Measurements from ENCODE around the gene CA5A.
A peak's percentile ranks its signal among the peaks of the same experiment; 100 is the strongest.
"Not testable (repeated sequence)": the region's sequence is repeated elsewhere in the genome, so short reads cannot be mapped to it uniquely, and the experiment has no call there.

The CA5A gene

GRCh38 chr16:87870418-87871291 lies 65.7 kb downstream of the CA5A start:
- not testable (repeated sequence) for DNase-seq (ENCODE audit: low read depth in 2 of 2, low spot score in 1 of 2)

DNA sequence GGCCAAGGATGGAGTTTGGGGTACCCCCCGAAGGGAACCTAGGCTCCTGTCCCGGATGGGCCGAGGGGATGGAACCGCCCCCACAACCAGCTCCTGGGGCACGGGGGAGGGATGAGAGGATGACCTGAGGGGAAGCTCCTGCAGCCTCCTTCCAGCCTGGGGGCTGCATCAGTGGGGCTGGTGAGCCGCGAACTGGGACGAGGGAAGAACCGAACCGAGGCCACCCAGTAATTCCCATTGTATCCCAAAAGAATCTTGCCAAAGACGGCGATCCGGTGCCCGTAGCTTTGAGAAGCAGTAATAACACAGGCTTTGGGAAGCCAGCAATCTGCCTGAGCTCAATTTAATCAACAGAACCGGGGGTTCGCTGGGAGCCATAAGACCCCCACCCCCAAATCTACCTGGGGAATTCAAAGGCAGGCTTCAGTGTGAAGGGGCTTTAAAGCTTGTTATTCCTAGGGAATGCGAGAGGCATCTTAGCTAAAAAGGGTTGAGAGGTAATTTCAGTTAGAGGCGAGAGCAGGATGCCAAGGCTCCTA lies 66.4 kb downstream of the CA5A start:
- not testable (repeated sequence) for DNase-seq (ENCODE audit: low read depth in 2 of 2, low spot score in 1 of 2)

GRCh38 chr16:87869061-87869878 lies 67.1 kb downstream of the CA5A start, which contains the start of gene SLC7A5:
TSS of gene SLC7A5 (minus strand) at chr16:87869507. CDS start at chr16:87869422, 85 bp downstream.
- DNase-seq (ENCODE audit: low read depth in 2 of 2, low spot score in 1 of 2): peak; percentile 77 to 82

DNA sequence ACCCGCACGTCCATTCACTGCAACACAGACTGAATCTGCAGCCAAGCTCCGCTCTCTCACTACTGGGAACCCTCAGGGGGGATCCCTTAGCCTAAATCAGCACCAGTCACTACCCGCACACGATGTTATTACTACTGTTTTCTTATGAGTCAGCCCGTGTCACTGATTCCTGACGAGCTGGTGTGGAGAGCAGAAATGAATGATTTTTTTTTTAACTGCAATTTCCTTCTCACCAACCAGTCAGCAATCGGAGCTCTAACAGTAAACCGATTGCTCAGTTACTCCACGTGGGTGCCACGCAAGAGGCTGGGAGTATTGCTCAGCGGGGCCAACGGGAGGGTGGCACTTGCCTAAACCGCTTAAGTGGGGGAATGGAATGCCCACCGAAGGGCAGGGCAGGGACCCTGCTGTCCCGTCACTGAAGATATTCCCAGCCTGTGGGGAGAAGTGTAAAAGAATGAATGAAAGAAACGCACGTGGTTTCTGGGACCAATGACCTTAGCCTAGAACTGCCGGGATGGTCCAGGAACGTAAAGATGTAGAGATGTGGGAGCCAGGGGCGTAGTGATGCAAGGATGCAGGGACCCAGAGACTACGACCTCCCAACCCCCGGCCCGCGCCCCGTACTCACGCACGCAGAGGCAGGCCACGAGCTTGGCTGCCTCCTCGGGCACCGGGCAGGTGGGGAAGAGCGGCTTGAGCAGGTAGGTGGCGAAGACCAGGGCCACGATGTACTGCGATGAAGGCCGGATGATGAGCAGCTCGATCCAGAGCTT lies 67.9 kb downstream of the CA5A start:
- peak; percentile 49 to 55 for DNase-seq (ENCODE audit: low read depth in 2 of 2, low spot score in 1 of 2)

GRCh38 chr16:87865902-87866555 lies 70.3 kb downstream of the CA5A start:
- not testable (repeated sequence) for DNase-seq (ENCODE audit: low read depth in 2 of 2, low spot score in 1 of 2)

DNA sequence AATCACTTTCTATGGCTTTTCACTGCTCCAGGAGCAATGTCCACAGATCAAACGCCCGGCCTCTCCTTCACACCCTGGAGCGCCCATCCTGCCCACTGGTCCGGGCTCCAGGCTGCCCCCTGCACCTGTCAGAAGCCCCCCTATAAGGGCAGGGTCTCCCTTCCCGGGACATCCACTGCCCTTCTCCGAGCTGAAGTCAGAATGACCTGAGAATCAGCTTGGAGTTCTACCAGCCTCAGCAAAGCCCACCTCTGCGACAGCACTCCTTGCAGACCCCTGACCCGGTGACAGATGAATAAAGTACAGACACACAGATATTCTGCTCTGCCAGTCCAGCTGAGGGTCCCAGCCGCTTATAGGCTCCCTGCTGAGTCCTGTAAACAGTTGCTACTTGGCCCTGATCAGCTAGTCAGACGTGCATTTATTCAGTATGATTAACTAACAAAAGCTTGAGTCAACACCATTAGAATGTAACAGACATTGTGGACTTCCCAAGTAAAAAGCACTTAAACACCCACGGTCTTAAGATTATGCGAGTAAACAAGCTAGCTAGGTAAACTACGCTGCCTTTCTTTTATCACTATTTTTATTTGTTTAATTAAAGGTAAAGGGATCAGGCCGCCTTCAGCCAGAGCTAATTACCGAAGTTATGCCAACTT lies 71.9 kb downstream of the CA5A start:
- no peak for DNase-seq (ENCODE audit: low read depth in 2 of 2, low spot score in 1 of 2)

- not testable (repeated sequence) for DNase-seq (ENCODE audit: low read depth in 2 of 2, low spot score in 1 of 2)
These were observed 73.0 kb downstream of the CA5A start for GRCh38 chr16:87863327-87863635.

DNA sequence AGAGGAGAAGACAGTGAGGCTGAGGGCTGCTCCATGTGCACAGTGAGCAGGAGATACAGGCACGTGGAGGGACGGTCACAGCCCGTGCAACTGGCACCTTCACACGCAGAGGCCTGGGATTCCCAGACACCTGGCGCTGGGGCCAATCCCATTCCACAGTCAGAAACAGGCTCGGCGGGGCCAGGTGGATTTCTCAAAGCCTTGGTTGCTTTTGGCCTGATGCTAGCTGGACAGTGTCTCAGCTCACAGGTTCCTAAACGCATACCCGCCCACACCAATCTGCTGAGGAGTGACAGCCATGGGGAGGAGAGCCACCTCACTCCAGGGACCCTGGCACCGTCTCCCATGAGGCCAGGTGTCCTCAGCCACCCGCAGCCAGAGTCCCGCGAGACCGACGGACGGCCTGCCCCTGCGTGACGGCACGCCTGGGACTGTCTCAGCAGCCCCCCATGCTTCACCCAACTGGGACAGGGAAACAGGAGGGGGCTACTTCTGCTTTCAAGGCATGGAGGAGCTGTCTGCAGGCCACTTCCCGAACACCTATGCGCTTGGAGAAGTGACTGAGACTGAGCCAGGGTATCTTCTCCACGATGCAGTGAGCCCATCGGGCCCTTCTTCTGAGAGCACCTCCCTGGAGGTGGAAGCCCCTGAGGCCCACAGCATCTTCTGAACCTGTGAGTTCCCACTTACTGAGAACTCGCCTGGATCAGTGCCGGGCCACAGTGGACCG lies 73.6 kb downstream of the CA5A start:
- not testable (repeated sequence) for DNase-seq (ENCODE audit: low read depth in 2 of 2, low spot score in 1 of 2)

DNA sequence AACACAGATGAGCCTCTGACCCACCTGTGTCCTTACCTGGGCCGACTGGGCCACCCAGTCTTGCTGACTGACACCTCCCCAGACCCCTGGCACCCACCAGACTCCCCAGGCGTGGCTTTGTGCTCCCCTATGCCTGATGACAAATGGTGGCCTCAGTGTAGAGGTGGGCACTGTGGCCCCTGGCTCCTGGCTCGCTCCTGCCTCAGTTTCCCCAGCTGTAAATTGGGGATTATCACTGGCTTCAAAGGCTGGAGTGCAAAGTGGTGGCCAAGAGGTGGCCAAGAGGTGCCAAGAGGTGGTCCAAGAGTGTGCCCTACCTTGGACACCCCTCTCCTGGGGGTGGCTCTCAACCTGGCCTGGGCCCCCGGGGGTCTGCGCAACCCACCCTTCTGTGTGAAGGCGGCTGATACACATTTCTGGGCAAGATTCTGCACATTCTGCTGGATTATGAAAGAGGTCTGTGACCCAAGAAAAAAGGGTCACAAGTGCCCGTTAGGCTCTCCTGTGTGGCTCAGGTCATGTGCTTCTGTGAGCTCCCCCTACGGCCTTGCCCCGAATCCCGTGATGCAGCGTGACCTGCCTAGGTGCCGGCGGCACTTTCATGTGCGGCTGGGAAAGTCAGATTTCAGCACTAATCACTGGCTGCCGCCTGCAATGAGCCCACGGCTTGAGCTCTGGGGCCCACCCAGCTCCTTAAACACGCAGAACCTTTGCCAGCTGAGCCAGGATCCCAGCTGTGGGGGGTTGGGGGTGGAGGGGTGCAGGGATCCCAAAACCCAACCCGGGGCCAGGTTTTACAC lies 74.8 kb downstream of the CA5A start:
- not testable (repeated sequence) for DNase-seq (ENCODE audit: low read depth in 2 of 2, low spot score in 1 of 2)

DNA sequence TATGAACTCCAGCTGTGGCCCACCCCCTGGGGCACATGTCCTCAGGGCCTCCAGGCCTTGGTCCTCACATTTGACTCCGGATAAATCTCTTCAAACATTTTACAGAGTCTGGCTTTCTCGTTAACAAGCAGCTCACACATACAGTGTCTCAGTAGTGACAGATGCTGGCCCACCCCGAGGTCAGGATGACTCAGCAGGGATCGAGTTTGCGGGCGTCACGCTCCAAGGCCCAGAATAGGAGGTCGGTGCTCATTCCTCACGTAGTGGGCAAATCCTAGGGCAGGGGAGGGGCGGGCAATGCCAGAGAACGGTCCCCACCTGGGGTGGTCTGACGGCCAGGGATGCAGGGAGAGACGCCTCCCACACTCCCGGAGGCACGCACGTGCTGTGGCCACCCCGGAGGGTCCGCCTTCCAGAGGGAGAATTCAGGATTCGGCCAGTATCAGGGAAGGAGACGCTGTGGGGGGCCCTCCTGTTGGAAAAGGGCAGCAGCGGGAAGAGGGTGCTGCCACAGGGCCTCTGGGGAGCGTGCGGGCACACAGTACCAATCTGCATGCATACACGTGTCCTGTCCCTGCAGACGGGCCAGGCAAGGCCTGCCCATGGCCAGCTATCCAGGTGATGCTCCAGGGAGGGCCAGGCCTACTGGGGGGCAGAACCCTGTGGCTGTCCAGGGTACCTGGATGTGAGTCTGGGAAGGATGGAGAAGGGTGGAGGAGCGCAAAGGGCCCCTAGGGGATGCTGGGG lies 75.6 kb downstream of the CA5A start:
- DNase-seq (ENCODE audit: low read depth in 2 of 2, low spot score in 1 of 2): no peak

DNA sequence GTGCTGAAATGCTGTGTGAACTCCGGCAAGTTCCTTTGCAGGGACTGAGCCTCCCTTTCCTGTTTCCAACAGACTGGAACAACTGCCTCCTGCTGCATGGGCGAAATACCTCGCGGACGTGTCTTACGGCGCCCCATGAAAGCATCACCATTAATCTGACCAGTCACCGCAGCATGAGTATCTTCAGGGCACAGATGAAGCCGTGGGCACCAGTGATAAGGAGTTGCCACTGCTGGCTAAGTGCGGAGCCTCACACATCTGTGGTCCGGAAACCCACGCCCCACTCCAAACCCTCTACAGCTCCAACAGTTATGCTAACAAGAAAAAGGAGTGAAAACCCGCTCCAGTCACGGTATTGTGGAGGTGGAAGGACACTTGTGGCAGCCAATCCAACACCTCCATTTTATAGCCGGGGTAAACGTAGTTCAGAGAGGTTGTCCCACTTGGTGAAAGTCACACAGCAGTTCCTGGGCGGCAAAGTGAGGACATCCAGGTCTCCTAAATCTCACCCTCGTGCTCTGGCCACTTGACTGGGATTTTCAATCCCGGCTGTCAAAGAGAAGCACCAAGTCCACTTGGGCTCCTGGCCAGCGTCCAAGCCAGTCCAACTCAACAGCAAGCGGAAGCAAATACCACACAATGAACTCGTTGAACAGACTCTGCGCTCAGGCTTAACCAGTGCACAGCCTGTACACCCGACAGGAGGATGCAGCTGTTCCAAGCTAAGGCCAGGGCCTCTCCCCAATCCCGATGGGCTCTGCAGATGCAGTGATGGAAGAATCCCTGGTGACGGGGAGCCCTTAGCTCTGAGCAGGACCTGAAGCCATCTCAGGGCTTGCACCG lies 78.0 kb downstream of the CA5A start:
- not testable (repeated sequence) for DNase-seq (ENCODE audit: low read depth in 2 of 2, low spot score in 1 of 2)

DNA sequence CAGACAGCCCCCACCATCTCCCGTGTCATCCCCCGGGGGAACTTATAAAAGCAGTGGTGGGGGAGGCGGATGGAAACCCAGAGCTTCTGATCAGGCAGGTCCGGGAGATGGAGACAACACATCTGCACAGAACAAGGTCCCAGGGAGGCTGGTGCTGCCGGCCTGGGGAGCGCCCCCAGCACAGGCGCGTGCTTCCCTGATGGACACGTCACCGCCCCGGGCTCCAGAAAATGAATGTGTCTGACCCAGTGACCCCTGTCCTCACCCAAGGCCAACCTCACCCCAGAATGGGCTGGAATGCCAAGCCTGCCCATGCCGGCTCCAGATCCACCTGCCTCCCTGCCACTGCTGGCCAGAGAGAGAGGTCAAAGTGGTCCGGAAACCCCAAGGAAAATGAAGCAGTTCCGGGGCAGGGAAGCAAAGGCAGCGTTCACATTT lies 79.5 kb downstream of the CA5A start:
- no peak for DNase-seq (ENCODE audit: low read depth in 2 of 2, low spot score in 1 of 2)

DNA sequence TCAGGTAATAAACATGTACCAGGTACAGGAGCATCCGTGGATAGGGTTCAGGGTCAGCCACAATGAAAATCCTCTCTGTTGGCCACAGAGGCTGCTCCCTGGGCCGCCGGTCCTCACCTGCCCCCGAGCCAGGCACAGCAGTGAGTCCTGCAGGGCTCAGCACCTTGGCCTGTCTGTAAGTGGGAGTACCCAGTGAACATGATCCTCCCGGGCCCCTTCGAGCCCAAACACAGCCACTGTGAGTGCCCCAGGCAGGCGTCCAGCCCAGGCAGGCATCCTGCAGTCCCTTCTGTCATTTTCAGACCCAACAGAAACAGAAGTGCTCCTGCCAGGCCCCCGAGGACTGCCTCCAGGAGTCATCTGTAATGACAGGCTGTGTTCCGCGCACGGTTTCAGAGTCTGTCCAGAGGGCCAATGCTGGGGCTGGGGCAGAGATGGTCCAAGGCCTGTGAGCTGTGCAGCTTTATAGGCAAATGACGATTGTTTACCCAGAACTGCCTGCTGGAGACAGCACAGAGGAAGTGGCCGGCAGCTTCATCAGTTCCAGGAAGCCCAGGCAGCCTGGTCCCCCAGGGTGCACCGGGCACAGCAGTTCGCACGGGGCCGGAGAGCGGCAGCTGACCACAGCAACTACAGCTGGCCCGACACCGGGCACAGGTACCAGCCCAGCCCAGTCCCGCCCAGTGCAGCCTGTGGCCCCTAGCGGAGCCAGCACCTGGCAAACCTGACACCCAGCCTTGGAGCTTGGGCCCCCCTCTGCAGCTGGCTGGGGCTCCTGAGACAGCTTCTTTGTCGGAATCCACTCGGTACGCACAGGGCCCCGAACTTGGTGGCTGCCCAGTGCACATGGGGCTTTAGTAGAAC lies 80.2 kb downstream of the CA5A start:
- DNase-seq (ENCODE audit: low read depth in 2 of 2, low spot score in 1 of 2): no peak

- no peak for DNase-seq (ENCODE audit: low read depth in 2 of 2, low spot score in 1 of 2)
These were observed 81.2 kb downstream of the CA5A start for GRCh38 chr16:87854907-87855683.
